Measurements from ENCODE around the gene TF.

DNA sequence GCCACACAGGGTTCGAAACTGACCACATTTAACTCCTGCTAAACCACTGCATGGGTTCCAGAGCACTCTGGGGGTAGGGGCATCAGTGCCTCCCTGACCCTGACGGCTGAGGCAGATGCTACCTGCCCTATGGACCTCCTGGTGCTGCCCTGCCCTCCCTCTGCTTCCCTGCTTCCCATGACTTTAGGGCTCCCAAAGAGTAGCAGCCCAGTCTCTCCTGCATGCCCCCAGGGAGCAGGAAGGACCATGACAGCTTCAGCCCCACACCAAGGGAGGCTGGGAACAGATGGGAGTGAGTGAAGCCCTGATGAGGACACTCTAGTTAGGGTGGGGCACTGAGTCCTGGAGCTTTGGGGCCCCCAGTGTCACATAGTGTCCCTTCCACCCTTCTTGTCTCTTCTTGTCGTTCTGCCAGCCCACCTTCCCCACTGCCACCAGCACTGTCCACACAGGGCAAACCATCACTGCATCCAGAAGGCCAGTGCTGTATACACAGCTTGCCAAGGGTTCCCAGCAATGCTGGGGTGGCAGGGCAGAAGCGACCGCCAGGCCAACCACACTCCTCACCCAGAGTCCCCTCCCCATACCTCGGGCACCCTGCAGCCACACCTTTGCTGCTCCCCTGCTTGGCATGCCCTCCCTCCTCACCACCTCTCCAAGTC, 90.4 kb downstream of the TF start:
- TF ChIP-seq, protein P1, sequence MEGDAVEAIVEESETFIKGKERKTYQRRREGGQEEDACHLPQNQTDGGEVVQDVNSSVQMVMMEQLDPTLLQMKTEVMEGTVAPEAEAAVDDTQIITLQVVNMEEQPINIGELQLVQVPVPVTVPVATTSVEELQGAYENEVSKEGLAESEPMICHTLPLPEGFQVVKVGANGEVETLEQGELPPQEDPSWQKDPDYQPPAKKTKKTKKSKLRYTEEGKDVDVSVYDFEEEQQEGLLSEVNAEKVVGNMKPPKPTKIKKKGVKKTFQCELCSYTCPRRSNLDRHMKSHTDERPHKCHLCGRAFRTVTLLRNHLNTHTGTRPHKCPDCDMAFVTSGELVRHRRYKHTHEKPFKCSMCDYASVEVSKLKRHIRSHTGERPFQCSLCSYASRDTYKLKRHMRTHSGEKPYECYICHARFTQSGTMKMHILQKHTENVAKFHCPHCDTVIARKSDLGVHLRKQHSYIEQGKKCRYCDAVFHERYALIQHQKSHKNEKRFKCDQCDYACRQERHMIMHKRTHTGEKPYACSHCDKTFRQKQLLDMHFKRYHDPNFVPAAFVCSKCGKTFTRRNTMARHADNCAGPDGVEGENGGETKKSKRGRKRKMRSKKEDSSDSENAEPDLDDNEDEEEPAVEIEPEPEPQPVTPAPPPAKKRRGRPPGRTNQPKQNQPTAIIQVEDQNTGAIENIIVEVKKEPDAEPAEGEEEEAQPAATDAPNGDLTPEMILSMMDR (IDR thresholded peaks at IDR 0.05; ENCODE audit: insufficient read depth, low read depth, low read length) = no peak
- TF ChIP-seq EZH2 (IDR thresholded peaks at IDR 0.05; ENCODE audit: insufficient read depth, low read length) = no peak

Measured in astrocyte (in vitro differentiated cells and primary cell).